ENCODE data around the gene PARP3. TPM values are rescaled to one million over a fixed set of nuclear protein-coding genes. Genes with fewer than 3 reads are reported as not detected.

The PARP3 gene
- total and polyA plus RNA-seq, 9 of the 15 experiments (the other 6 are each of a cell fraction or from before 2014, with no cell fraction given) = 0.46 to 6.6 (median 4.5) TPM

- TF ChIP-seq ARID4B (CRISPR knock-in tag; IDR thresholded peaks at IDR 0.05) = peak; percentile 80
- TF ChIP-seq KAT7 (CRISPR knock-in tag; IDR thresholded peaks at IDR 0.05; ENCODE audit: borderline replicate concordance) = peak; percentile 74; the same call in 1 of the 2 replicates
- TF ChIP-seq KAT8 (IDR thresholded peaks at IDR 0.05; ENCODE audit: low read depth) = no peak
- TF ChIP-seq MEIS2 (IDR thresholded peaks at IDR 0.05; ENCODE audit: partially characterized antibody) = peak; percentile 44
- no peak for TF ChIP-seq CBFB (CRISPR knock-in tag; IDR thresholded peaks at IDR 0.05)
- TF ChIP-seq TCF15 (CRISPR knock-in tag; IDR thresholded peaks at IDR 0.05) = no peak
- TF ChIP-seq PTBP1 (IDR thresholded peaks at IDR 0.05; ENCODE audit: low read depth, low read length) = no peak
- no peak for TF ChIP-seq ZC3H11A (IDR thresholded peaks at IDR 0.05; ENCODE audit: low read depth, low read length)
- TF ChIP-seq SRSF9 (IDR thresholded peaks at IDR 0.05; ENCODE audit: borderline replicate concordance, low read depth, low read length) = no peak
- no peak for TF ChIP-seq TRIM28 (IDR thresholded peaks at IDR 0.05)
- peak; percentile 97 for TF ChIP-seq SAP30 (IDR thresholded peaks at IDR 0.05; ENCODE audit: borderline replicate concordance, insufficient read depth, low read depth, low read length, poor library complexity, severe bottlenecking)
- TF ChIP-seq POU5F1 (IDR thresholded peaks at IDR 0.05; ENCODE audit: borderline replicate concordance, low read depth, low read length, partially characterized antibody) = no peak
- no peak for TF ChIP-seq TCF7 (IDR thresholded peaks at IDR 0.05; ENCODE audit: borderline replicate concordance)
- peak; percentile 95 for TF ChIP-seq MYC (IDR thresholded peaks at IDR 0.05; ENCODE audit: low read depth, low read length)
- TF ChIP-seq MYC (CRISPR knock-in tag; IDR thresholded peaks at IDR 0.05; ENCODE audit: borderline replicate concordance, low read depth) = peak; percentile 82; the same call in 1 of the 2 replicates
- peak; percentile 84 for TF ChIP-seq NR2C1 (IDR thresholded peaks at IDR 0.05)
- TF ChIP-seq NR2C1 (tag; IDR thresholded peaks at IDR 0.05) = peak; percentile 87
- TF ChIP-seq ZNF780A (CRISPR knock-in tag; IDR thresholded peaks at IDR 0.05) = no peak
- TF ChIP-seq SREBF2 (CRISPR knock-in tag; IDR thresholded peaks at IDR 0.05) = no peak
- TF ChIP-seq CREM (IDR thresholded peaks at IDR 0.05; ENCODE audit: low read depth) = peak; percentile 33; the same call in 1 of the 2 replicates
Observed at GRCh38 chr3:51941798-51942602, at the start of gene PARP3, which contains the start of gene RRP9 (continued).
